ENCODE measurements around the gene SWSAP1. TPM values are rescaled to one million over a fixed set of nuclear protein-coding genes. Genes with fewer than 3 reads are reported as not detected.
A peak's percentile ranks its signal among the peaks of the same experiment; 100 is the strongest.

Gene SWSAP1
- total RNA-seq, 1 experiment from 2014 or later, result 4.8 TPM

- POLR2A ChIA-PET (ENCODE audit: unreplicated experiment), result interaction anchor here (0.6 kb wide), 1 partner anchor 90 kb away, joined by 5 read pairs; no protein-coding TSS in a partner anchor
- CTCF ChIA-PET, result interaction anchor here (0.6 to 1.8 kb wide), 6 partner anchors 9 to 118 kb away, joined by 3 to 7 read pairs (median 7); partner anchors contain the start of genes ODAD3, PRKCSH and SWSAP1
- H4K20me1 ChIP-seq (ENCODE audit: insufficient read depth), result no peaks in the 10 kb centered on the region
- H3K4me3 ChIP-seq, result peak overlapping the region; percentile 59
- intact Hi-C loops (cut with micrococcal nuclease; ENCODE audit: unreplicated experiment), result loop anchor here (1.0 to 5.0 kb wide), 2 partner anchors 39 to 94 kb away; no protein-coding TSS in a partner anchor
- H3K27ac ChIP-seq, result no peak overlapping the region
- no peaks in the 10 kb centered on the region for H3K9me2 ChIP-seq (ENCODE audit: insufficient read depth)
- no peaks in the 10 kb centered on the region for H3K9me3 ChIP-seq (ENCODE audit: insufficient read depth, low read depth)
- H3K27me3 ChIP-seq (ENCODE audit: insufficient read depth, low read depth), result no peaks in the 10 kb centered on the region
- no TSS peak for BruUV-seq (replicated peaks)
- H3K4me2 ChIP-seq, result peak overlapping the region; percentile 87
- no peaks in the 10 kb centered on the region for H3K79me2 ChIP-seq (ENCODE audit: low read depth)
- TF ChIP-seq EZH2 (IDR thresholded peaks at IDR 0.05; ENCODE audit: low read depth), result no peak
- TF ChIP-seq CTCF (conservative IDR thresholded peaks at IDR 0.05), result no peak
- H2AFZ ChIP-seq, result peak overlapping the region; percentile 70
- peaks cover 39% of the 10 kb centered on the region for H3K4me1 ChIP-seq (replicated peaks; ENCODE audit: insufficient read depth)
- H3K36me3 ChIP-seq (ENCODE audit: low read depth), result no peaks in the 10 kb centered on the region
- peaks cover 28% of the 10 kb centered on the region for H3F3A ChIP-seq (ENCODE audit: insufficient read depth, low read depth)
- DNase-seq, result no peak
Observed at GRCh38 chr19:11383706-11384048, 9.2 kb downstream of the SWSAP1 start.

GRCh38 chr19:11384778-11385129, 10.3 kb downstream of the SWSAP1 start:
- H3K27ac ChIP-seq, result no peak overlapping the region
- intact Hi-C loops (cut with micrococcal nuclease; ENCODE audit: unreplicated experiment), result loop anchor here (5.0 kb wide), 1 partner anchor 93 kb away; no protein-coding TSS in a partner anchor
- POLR2A ChIA-PET (ENCODE audit: unreplicated experiment), result interaction anchor here (0.6 kb wide), 1 partner anchor 88 kb away, joined by 5 read pairs; no protein-coding TSS in a partner anchor

More at GRCh38 chr19:11384778-11385129, 10.3 kb downstream of the SWSAP1 start:
- H3K79me2 ChIP-seq (ENCODE audit: low read depth), result no peaks in the 10 kb centered on the region
- H3K4me3 ChIP-seq, result no peak overlapping the region
- no peaks in the 10 kb centered on the region for H3K9me2 ChIP-seq (ENCODE audit: insufficient read depth)
- H3F3A ChIP-seq (ENCODE audit: insufficient read depth, low read depth), result peaks cover 19% of the 10 kb centered on the region; the same call in 1 of the 2 replicates
- no peak for DNase-seq
- H3K4me1 ChIP-seq (replicated peaks; ENCODE audit: insufficient read depth), result peaks cover 28% of the 10 kb centered on the region
- no TSS peak for BruUV-seq (replicated peaks)
- no peaks in the 10 kb centered on the region for H3K36me3 ChIP-seq (ENCODE audit: low read depth)
- CTCF ChIA-PET, result interaction anchor here (0.6 to 1.2 kb wide), 2 partner anchors 119 to 171 kb away, joined by 3 to 7 read pairs; no protein-coding TSS in a partner anchor
- H2AFZ ChIP-seq, result no peak overlapping the region
- TF ChIP-seq EZH2 (IDR thresholded peaks at IDR 0.05; ENCODE audit: low read depth) (no peak), CTCF (conservative IDR thresholded peaks at IDR 0.05) (no peak)
- peak overlapping the region; percentile 87 for H3K4me2 ChIP-seq
- H3K27me3 ChIP-seq (ENCODE audit: insufficient read depth, low read depth), result no peaks in the 10 kb centered on the region
- H4K20me1 ChIP-seq (ENCODE audit: insufficient read depth), result no peaks in the 10 kb centered on the region
- no peaks in the 10 kb centered on the region for H3K9me3 ChIP-seq (ENCODE audit: insufficient read depth, low read depth)
